H4 (cell line): ENCODE results near the gene OXSR1. TPM values are rescaled to one million over a fixed set of nuclear protein-coding genes. Genes with fewer than 3 reads are reported as not detected.
"Not testable (repeated sequence)": the region's sequence is repeated elsewhere in the genome, so short reads cannot be mapped to it uniquely, and the experiment has no call there.

ENCODE experiments used
- DNase-seq: peaks from one replicate; pipeline ENCODE4 v3.0.0-alpha.2; 2015; ENCODE audit warnings: low spot score
- total RNA-seq: library from RNA; depleted of rRNA; stranded (reverse); fragments of >200 nt; shearing (Covaris generic); gene quantifications from 2 replicates; pipeline ENCODE4 v1.2.3, GENCODE V29; 2014

The OXSR1 gene
- total RNA-seq, 1 experiment from 2014 or later = 13.7 TPM

DNA sequence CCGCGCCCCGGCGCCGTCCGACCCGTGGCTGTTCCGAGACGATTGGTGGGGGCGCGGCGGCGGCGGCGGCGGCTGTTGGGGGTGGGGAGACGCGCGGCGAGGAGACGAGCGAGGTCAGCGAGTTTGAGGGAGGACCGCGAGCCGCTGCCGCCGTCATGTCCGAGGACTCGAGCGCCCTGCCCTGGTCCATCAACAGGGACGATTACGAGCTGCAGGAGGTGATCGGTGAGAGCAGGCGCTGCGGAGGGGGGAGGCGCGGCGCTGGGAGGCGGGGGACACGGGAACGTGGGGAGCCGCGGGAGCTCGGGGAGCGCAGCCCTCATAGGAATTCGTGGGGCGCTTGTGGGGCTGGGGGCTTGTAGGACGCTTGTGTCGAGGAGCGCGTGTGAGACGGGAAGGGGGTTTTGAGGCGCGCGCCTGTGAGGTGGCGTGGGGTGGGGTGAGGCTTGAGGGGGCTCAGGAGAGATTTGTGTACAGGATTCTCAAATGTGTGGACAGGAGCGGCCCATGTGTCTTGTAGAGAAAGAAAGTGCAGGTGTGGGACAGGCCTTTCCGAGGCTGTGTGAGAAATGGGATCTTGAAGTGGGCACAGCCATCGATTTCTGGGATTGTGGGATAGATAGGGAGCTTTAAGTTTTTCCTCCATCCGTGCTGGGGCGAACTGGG lies 518 bp downstream of the OXSR1 start:
- no peak for DNase-seq

- DNase-seq = no peak
These were observed 2.3 kb downstream of the OXSR1 start for GRCh38 chr3:38167591-38167990.

- no peak for DNase-seq
These were observed 3.1 kb downstream of the OXSR1 start for GRCh38 chr3:38168151-38169026.

DNA sequence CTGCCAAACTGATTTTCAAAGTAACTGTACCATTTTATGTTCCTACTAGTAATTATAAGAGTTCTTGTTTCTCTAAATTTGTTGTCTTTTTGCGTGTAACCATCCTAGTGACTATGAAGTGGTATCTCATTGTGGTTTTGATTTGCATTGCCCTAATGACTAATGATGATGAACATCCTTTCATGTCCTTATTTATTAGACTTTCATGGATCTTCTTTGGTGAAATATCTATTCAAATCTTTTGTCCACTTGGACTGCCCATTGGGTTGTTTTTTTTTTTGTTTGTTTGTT lies 3.6 kb downstream of the OXSR1 start:
- DNase-seq = no peak

DNA sequence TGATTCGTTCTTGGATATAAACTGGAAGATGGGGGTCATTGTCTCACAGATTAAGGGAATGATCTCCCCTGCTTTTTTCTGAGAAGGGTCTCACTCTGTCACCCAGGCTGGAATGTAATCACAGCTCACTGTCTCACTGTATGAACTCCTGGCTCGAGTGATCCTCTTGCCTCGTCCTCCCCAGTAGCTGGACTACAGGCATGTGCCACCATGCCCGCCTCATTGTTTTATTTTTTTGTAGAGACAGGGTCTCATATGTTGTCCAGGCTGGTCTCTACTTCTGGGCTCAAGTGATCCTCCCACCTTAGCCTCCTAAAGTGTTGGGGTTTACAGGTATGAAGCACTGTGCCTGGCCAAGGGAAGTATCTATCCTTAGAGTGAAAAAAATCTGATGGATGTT lies 5.4 kb downstream of the OXSR1 start:
- no peak for DNase-seq

DNA sequence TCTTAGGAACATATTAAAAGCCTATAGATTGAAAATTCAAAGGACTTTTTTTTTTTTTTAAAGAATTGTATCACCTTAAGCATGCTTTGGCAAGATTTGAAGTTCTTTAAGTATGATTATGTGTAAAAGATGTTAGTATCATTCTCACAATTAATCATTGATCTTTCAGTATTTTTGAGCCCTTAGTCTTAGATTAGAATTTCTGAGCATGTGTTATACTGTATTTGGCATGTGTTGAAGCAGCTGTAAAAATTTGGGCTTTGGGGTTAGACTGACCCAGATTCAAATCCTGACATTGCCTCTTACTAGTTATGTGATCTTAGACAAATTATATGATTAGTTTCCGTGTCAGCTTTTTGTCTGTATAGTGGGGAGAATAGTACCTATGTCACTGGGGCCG lies 6.3 kb downstream of the OXSR1 start:
- no peak for DNase-seq

DNA sequence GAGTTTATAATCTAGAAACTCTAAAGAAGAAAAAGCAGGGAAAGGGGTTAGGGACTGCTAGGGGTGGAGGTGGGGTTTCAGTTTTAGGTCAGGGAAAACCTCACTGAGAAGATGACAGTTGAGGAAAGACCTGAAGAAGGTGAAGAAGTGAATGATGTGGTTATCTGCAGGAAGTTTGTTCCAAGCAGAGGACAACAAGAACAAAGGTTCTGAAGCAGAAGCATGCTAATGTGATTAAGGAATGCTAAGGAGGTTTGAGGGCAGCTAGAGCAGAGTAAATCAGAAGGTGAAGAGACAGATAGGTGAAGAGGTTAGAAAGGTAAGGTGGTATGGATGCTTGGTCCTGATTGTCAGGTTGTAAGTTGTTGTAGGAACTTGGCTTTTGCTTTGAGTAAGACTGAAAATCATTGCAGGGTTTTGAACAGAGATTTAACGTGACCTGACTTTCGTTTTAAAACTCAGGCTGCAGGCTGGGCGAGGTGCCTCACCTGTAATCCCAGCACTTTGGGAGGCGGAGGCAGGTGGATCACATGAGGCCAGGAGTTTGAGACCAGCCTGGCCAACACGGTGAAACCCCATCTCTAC lies 8.6 kb downstream of the OXSR1 start:
- DNase-seq = no peak

DNA sequence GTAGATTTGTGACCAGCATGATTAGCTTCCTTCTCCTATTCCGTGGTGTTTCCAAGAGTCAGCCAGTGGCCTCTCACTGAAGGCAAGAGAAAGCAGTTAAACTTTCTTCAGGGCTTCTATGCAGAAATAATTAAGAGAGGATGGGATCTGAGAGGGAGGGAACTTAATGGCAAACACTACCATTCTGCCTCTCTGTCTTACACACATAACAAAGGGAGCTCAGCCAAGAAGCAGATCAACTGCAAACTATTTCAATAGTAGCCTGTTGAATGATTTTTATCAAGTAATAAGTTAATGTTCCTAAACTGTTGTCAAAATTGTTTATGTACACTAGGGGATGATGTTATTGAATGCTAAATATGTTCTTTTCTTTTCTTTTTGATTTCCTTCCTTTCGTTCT lies 11.8 kb downstream of the OXSR1 start:
- DNase-seq = no peak

DNA sequence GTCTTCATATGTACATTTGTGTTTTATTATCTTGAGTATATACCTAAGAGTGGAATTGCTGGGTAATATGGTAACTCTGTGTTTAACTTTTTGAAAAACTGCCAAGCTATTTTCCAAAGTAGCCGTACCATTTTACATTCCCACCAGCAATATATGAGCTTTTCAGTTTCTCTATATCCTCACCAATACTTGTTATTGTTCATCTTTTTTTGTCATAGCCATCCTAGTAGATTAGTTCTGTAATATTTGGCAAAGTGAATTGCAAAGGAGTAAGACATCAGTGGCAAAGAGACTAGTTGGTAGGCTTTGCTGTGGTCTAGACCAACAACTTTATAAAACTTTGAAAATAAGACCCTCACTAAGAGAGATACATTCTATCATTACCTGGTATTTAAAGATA lies 21.4 kb downstream of the OXSR1 start:
- no peak for DNase-seq

GRCh38 chr3:38190481-38190881 lies 25.1 kb downstream of the OXSR1 start:
- DNase-seq = no peak

DNA sequence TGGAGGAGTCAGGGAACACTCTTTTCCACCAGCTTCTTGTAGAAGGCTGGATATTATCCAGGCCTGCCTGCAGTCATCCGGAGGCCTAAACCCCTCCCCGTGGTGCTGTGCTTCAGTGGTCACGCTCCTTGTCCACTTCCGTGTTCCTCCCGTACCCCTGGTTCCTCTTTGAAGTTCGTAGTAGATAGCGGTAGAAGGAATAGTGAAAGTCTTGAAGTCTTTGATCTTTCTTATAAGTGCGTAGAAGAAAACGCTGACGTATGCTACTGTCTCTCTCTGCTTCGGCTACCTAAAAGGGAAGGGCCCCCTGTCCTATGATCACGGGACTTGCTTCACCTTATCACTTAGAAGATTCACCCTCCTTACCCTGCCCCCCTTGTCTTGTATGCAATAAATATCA lies 37.6 kb downstream of the OXSR1 start:
- DNase-seq = not testable (repeated sequence)

DNA sequence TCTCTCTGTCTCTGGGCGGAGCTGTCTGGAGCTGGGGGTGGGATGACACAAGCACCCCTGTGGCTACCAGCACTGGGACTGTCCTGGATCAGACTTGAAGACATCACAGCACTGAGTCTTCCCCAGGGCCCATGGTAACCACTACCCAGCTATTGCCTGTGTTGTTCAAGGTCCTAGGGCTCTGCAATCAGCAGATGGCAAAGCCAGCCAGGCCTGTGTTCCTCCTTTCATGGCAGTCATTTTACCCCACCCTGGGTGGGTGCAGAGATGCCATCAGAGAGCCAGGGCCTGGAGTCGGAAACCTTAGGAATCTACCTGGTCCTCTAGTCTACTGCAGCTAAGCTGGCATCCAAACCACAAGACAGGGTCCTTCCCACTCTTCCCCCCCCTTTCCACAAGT lies 38.4 kb downstream of the OXSR1 start:
- DNase-seq = no peak

- DNase-seq = no peak
These were observed 39.5 kb downstream of the OXSR1 start for GRCh38 chr3:38204599-38205471.

DNA sequence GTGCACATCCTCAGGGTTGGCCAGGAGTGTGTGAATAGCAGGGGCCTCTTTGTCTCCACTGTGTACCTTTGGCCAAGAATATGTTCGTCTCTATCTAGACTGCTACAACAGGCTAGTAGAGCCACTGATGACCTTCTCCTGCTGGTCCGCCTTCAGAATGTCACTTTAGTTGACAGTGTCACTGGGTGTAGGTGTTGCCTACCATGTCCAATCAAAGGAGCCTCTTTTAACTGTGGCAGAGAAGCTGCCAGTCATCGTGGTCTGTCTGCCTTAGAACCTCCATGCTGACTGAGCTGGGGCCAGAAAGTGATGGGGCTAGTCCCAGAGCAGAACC lies 40.1 kb downstream of the OXSR1 start:
- DNase-seq = no peak

DNA sequence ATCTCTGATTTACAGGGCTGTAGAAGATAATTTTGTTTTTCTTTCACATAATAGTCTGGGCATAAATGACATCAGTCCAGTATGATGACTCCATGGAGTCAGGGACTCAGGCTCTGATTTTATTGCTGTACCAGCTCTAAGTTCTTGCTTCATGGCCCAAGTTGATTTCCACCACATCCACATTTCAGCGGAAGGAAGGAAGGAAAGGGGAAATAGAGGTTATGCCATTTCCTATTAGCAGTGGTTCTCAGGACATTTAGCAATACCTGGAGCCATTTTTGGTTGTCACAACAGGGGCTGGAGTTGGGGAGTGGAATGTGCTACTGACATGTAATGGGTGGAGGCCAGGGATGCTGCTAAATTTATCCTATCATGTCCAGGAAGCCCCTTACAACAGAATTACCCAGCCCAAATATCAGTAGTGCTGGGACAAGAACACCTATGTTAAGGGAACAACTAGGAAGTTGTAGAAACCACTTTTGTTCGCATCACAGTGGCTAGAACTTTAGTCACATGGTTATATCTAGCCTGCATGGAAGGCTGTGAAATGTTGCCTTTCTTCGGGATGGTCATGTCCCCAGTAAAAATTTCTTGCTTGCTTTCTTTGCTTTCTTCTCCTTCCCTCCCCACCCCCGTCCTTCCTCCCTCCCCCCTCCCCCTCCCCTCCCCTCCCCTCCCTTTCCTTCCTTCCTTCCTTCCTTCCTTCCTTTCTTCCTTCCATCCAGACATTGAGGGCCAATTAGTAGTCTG lies 42.1 kb downstream of the OXSR1 start:
- DNase-seq = no peak

DNA sequence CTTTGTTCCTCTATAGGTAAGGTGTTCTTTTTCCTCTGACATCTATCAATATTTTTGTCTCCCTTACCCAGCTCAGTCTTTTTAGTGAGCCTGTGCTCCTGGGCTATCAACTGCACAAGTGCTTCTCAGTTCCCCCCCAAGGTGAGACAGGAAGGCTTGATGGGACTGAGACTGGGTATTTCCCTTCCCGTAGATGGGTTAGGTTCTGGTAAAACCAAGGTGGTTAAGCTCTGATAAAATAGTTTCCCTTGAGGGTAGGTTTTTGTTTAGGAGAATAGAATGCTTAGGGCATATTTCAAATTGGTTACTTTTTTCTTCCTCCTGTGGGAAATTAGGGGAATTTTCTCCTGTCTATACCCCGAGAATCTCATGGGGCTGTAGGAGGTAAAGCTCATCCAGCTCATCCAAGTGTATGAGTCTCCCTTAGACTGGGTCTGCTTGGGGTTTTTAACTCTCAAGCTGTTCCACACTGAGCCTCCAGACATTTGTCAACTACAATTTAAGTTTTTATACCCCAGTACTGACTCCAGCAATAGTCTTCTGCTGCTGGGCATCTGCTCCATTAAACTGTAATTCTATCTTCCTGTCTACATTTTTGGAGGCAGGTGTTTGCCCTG lies 44.9 kb downstream of the OXSR1 start:
- DNase-seq = no peak

DNA sequence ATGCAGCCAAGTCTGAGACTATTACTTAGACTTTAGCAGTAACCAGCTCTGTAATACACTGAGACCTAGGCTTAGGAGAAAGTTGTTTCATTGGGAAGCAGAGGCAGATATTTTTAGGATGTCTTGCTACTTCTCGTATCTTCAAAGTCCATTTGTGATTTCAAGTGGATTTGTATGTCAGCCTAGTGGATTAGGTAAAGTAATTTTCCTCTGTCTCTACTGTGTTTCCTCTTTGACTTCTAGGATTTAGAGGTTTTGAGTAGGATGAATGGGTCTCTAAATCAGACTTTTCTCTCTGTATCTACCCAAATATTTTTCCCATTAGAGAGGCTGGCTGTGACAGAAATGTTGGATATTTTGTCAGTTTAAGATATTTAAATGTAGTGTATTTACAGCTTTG lies 46.8 kb downstream of the OXSR1 start:
- no peak for DNase-seq

DNA sequence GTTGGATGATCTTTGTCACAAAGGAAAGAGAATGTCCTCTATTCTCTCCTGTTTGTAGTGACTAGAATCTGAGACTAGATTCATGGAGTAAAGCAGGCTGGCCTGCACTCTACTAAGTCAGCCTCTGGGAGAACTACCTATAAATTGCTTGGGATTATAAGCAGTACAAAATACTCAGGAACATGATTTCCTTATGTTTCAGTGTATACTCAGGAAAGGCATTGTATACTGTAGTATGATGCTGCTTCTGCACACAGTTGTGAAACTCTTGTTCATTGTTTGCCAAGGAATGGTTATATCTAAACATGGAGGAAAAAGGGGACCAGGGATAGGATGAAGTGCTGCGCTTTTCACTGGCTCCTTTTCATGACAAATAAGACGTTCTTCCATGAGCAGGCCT lies 49.2 kb downstream of the OXSR1 start:
- DNase-seq = no peak

DNA sequence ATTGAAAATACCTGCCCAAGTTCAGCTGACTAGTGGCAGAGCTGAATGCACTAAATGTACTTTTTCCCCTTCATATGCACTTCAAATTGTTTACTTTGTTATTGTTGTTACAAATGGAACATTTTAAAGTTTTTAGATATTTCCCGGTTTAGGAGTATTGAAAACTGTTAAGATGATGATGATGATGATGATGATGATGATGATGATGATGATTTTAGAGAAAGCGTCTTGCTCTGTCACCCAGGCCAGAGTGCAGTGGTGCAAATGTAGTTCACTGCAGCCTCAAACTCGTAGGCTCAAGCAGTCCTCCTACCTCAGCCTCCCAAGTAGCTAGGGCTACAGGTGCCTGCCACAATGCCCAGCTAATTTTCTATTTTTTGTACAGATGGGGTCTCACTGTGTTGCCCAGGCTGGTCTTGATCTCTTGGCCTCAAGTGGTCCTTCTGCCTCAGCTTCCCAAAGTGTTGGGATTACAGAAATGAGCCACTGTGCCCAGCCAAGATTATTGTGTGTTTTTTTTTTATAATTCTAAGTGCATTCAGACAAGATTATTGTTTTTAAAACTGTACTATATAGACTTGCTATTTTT lies 54.4 kb downstream of the OXSR1 start:
- no peak for DNase-seq

- no peak for DNase-seq
These were observed 55.7 kb downstream of the OXSR1 start for GRCh38 chr3:38221005-38221404.
